GM12864 (cell line): ENCODE measurements around the gene STK33.
A peak's percentile ranks its signal among the peaks of the same experiment; 100 is the strongest.

Source experiments
- DNase-seq: peaks from one replicate; pipeline ENCODE4 v3.0.0-alpha.2; 2011; ENCODE audit warnings: low read depth
- H3K4me3 ChIP-seq: 2 replicates; pipeline ENCODE4 v1.5.1; 2011; ENCODE audit warnings: mild to moderate bottlenecking, low read depth, low read length, control low read depth
- TF ChIP-seq, protein P1 (sequence below): IDR thresholded peaks from 2 replicates; pipeline ENCODE4 v1.5.1; 2011; ENCODE audit warnings: low read depth, mild to moderate bottlenecking, moderate library complexity, low read length, control low read depth, inconsistent platforms; ENCODE audit errors: missing control alignments

Gene STK33

GRCh38 chr11:8344346-8344745 lies 249.7 kb downstream of the STK33 start:
- H3K4me3 ChIP-seq: no peak overlapping the region
- TF ChIP-seq, protein P1, sequence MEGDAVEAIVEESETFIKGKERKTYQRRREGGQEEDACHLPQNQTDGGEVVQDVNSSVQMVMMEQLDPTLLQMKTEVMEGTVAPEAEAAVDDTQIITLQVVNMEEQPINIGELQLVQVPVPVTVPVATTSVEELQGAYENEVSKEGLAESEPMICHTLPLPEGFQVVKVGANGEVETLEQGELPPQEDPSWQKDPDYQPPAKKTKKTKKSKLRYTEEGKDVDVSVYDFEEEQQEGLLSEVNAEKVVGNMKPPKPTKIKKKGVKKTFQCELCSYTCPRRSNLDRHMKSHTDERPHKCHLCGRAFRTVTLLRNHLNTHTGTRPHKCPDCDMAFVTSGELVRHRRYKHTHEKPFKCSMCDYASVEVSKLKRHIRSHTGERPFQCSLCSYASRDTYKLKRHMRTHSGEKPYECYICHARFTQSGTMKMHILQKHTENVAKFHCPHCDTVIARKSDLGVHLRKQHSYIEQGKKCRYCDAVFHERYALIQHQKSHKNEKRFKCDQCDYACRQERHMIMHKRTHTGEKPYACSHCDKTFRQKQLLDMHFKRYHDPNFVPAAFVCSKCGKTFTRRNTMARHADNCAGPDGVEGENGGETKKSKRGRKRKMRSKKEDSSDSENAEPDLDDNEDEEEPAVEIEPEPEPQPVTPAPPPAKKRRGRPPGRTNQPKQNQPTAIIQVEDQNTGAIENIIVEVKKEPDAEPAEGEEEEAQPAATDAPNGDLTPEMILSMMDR: no peak
- DNase-seq: no peak

- H3K4me3 ChIP-seq: no peak overlapping the region
- DNase-seq: peak; percentile 7
- TF ChIP-seq, protein P1: no peak
Observed at GRCh38 chr11:8342821-8343681, 251.0 kb downstream of the STK33 start.

- DNase-seq: no peak
- H3K4me3 ChIP-seq: no peak overlapping the region
- TF ChIP-seq, protein P1: no peak
Observed at GRCh38 chr11:8341996-8342395, 252.0 kb downstream of the STK33 start.
